Measurements from ENCODE around the gene POU6F2.

DNA sequence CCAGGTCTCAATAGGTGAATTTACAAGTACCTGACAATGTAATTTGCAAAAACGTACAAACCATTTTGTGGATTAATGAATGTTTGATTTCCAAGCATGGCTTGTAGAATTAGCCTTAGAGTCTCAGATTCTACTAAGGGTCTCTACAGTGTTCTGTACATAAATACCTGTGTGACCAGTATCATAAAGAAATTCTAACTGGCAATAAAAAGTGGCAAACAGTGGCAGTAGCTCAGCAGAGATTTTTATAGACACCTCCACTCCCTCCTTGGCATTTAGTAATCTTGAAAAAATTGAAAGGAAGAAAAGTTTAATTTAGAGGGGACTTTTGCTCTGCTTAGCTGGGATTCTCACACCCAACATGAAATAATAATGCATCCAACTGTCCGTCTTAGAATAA is 220.8 kb downstream of the POU6F2 start:
- TF ChIP-seq ZNF530 (tag by site-specific recombination; IDR thresholded peaks at IDR 0.05; ENCODE audit: low read depth) = no peak
- TF ChIP-seq, protein P1, sequence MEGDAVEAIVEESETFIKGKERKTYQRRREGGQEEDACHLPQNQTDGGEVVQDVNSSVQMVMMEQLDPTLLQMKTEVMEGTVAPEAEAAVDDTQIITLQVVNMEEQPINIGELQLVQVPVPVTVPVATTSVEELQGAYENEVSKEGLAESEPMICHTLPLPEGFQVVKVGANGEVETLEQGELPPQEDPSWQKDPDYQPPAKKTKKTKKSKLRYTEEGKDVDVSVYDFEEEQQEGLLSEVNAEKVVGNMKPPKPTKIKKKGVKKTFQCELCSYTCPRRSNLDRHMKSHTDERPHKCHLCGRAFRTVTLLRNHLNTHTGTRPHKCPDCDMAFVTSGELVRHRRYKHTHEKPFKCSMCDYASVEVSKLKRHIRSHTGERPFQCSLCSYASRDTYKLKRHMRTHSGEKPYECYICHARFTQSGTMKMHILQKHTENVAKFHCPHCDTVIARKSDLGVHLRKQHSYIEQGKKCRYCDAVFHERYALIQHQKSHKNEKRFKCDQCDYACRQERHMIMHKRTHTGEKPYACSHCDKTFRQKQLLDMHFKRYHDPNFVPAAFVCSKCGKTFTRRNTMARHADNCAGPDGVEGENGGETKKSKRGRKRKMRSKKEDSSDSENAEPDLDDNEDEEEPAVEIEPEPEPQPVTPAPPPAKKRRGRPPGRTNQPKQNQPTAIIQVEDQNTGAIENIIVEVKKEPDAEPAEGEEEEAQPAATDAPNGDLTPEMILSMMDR (tag by site-specific recombination; IDR thresholded peaks at IDR 0.05) = no peak
- TF ChIP-seq, protein P2, sequence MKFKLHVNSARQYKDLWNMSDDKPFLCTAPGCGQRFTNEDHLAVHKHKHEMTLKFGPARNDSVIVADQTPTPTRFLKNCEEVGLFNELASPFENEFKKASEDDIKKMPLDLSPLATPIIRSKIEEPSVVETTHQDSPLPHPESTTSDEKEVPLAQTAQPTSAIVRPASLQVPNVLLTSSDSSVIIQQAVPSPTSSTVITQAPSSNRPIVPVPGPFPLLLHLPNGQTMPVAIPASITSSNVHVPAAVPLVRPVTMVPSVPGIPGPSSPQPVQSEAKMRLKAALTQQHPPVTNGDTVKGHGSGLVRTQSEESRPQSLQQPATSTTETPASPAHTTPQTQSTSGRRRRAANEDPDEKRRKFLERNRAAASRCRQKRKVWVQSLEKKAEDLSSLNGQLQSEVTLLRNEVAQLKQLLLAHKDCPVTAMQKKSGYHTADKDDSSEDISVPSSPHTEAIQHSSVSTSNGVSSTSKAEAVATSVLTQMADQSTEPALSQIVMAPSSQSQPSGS (tag by site-specific recombination; IDR thresholded peaks at IDR 0.05; ENCODE audit: low read depth) = no peak
- TF ChIP-seq ZEB2 (tag by site-specific recombination; IDR thresholded peaks at IDR 0.05) = no peak
- no peak for TF ChIP-seq HOXD13 (CRISPR knock-in tag; IDR thresholded peaks at IDR 0.05; ENCODE audit: borderline replicate concordance)

All from HEK293 (cell line).